Measurements from ENCODE around the gene KIF17. TPM values are rescaled to one million over a fixed set of nuclear protein-coding genes. Genes with fewer than 3 reads are reported as not detected.

KIF17 gene
- polyA plus RNA-seq, 1 donor from 2014 or later: 10.0 TPM

DNA sequence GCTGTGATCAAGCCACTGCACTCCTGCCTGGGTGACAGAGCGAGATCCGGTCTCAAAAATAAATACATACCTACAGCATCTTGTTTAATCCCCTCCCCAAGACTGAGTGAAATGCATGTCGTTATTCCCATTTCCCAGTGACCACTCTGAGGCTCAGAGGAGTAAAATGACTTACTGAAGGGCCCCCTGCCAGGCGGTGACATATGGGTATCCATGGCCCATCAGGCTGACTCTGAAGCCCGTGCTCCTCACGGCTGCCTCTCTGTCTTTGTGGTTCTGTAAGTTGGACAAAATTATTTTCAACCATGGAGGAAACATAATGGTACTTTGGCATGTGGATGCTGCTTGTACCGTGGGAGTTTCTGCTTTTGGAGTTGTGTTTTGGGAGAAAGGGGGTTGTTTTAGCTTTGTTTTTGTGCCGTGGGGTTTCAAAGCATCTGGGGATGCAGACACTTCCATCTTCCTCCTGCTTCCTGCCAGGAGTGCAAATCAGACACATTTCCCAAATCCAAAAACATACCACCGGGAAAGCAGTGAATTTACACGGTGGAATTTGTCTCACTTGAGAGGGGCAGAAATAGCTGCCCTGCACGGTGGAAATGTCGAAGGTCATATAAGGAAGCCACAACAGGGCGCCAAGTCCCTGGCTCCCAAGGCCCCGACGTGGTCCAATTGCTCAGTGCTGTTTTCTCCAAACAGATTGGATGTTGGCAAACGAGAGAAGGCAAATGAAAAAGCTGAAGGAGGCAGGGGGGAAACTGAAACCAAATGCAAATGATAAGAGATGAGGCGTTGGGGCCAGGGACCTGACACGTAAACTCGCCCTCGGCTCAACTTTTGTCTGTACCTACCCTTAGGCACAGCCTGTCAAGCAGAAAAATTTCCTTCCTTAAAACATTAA lies 101.6 kb downstream of the KIF17 start:
- H4K20me1 ChIP-seq (ENCODE audit: insufficient read depth): no peaks in the 10 kb centered on the region
- no peaks in the 10 kb centered on the region for H3F3A ChIP-seq (ENCODE audit: insufficient read depth, low read length, poor library complexity, severe bottlenecking)
- H3K27me3 ChIP-seq (ENCODE audit: insufficient read depth, low read depth, low read length): no peaks in the 10 kb centered on the region
- H3K79me2 ChIP-seq (replicated peaks; ENCODE audit: insufficient read depth, low read length): no peaks in the 10 kb centered on the region
- TF ChIP-seq EP300 (conservative IDR thresholded peaks at IDR 0.05; ENCODE audit: poor library complexity, severe bottlenecking): no peak
- no peak for TF ChIP-seq TAF1 (IDR thresholded peaks at IDR 0.05; ENCODE audit: low read depth)
- no peak for TF ChIP-seq RAD21 (conservative IDR thresholded peaks at IDR 0.05)
- TF ChIP-seq EZH2 (IDR thresholded peaks at IDR 0.05; ENCODE audit: borderline replicate concordance, insufficient read depth, low read length, poor library complexity, severe bottlenecking): no peak
- H3K36me3 ChIP-seq (ENCODE audit: insufficient read depth, low read length): no peaks in the 10 kb centered on the region
- H3K9ac ChIP-seq (ENCODE audit: low read length): no peak overlapping the region
- H3K27ac ChIP-seq (ENCODE audit: low read length): no peak overlapping the region
- no peaks in the 10 kb centered on the region for H3K9me3 ChIP-seq (ENCODE audit: low read length)
- no peak overlapping the region for H2AFZ ChIP-seq (ENCODE audit: low read depth, low read length)
- no peaks in the 10 kb centered on the region for H3K9me2 ChIP-seq (ENCODE audit: insufficient read depth, low read length)
- no peak overlapping the region for H3K4me2 ChIP-seq (ENCODE audit: low read length)
- no peak overlapping the region for H3K4me3 ChIP-seq (ENCODE audit: low read length)

- Histone ChIP-seq H3F3A (ENCODE audit: insufficient read depth, low read length, poor library complexity, severe bottlenecking) (no peaks in the 10 kb centered on the region), H3K4me3 (ENCODE audit: low read length) (no peak overlapping the region), H3K9me3 (ENCODE audit: low read length) (no peaks in the 10 kb centered on the region), H3K36me3 (ENCODE audit: insufficient read depth, low read length) (no peaks in the 10 kb centered on the region), H3K27ac (ENCODE audit: low read length) (no peak overlapping the region), H3K79me2 (replicated peaks; ENCODE audit: insufficient read depth, low read length) (no peaks in the 10 kb centered on the region), H3K9ac (ENCODE audit: low read length) (no peak overlapping the region), H3K9me2 (ENCODE audit: insufficient read depth, low read length) (no peaks in the 10 kb centered on the region), H2AFZ (ENCODE audit: low read depth, low read length) (no peak overlapping the region), H3K4me2 (ENCODE audit: low read length) (no peak overlapping the region), H3K27me3 (ENCODE audit: insufficient read depth, low read depth, low read length) (no peaks in the 10 kb centered on the region), H4K20me1 (ENCODE audit: insufficient read depth) (no peaks in the 10 kb centered on the region)
- TF ChIP-seq MXI1 (conservative IDR thresholded peaks at IDR 0.05; ENCODE audit: poor library complexity, severe bottlenecking) (no peak), TAF1 (IDR thresholded peaks at IDR 0.05; ENCODE audit: low read depth) (no peak), CTCF (IDR thresholded peaks at IDR 0.05; ENCODE audit: poor library complexity, severe bottlenecking) (no peak), REST (IDR thresholded peaks at IDR 0.05; ENCODE audit: borderline replicate concordance) (no peak), EZH2 (IDR thresholded peaks at IDR 0.05; ENCODE audit: borderline replicate concordance, insufficient read depth, low read length, poor library complexity, severe bottlenecking) (no peak), EP300 (conservative IDR thresholded peaks at IDR 0.05; ENCODE audit: poor library complexity, severe bottlenecking) (no peak), RAD21 (conservative IDR thresholded peaks at IDR 0.05) (no peak), POLR2AphosphoS5 (IDR thresholded peaks at IDR 0.05) (no peak), SMC3 (conservative IDR thresholded peaks at IDR 0.05; ENCODE audit: poor library complexity) (no peak)
Measured at GRCh38 chr1:20614131-20614579, 103.7 kb downstream of the KIF17 start.

Other genes starting within 250 kb of the KIF17 start
- 54.2 and 67.1 TPM in 2 replicates for gene CAMK2N1, start 231.8 kb downstream of the KIF17 start, polyA plus RNA-seq
- 13.5 TPM in 2 replicates for gene MUL1, start 209.9 kb downstream of the KIF17 start, polyA plus RNA-seq
- 0.52 and 1.3 TPM in 2 replicates for gene FAM43B, start 165.4 kb downstream of the KIF17 start, polyA plus RNA-seq
- not detected in 2 replicates for gene CDA, start 128.9 kb downstream of the KIF17 start, polyA plus RNA-seq
- gene PINK1, start 84.5 kb downstream of the KIF17 start, polyA plus RNA-seq: 73.4 and 95.3 TPM in 2 replicates
- 177 and 216 TPM in 2 replicates for gene DDOST, start 56.6 kb downstream of the KIF17 start, polyA plus RNA-seq
- gene SH2D5, start 14.7 kb upstream of the KIF17 start, polyA plus RNA-seq: 14.1 and 27.9 TPM in 2 replicates
- 389 and 425 TPM in 2 replicates for gene HP1BP3, start 69.3 kb upstream of the KIF17 start, polyA plus RNA-seq

Data from neural cell (in vitro differentiated cells).